Measurements from ENCODE around the gene PARD3B. TPM values are rescaled to one million over a fixed set of nuclear protein-coding genes. Genes with fewer than 3 reads are reported as not detected.

Gene PARD3B
- total and polyA plus RNA-seq, 2 of the 13 experiments (the other 11 are each of a cell fraction or from before 2014, with no cell fraction given), result 0.71 to 2.3 TPM

DNA sequence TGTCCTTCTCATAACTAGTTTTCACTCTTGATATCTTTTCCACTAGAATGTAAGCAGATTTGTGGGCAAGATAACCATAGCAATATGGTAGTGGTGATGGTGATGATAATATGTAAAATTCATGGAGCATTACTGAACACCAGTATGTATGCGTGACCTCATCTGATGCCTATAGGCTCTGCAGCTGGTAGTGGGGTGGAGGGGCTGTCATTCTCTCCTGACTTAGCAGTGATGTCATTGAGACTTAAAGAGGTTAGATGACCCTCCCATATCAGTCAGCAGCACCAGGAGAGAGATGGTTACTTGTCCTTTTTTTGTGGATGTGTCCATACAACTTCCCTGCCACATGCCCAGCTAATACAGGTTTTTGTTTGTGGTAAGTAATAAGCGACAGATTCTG is 27.9 kb downstream of the PARD3B start:
- Histone ChIP-seq H4K20me1 (ENCODE audit: insufficient read depth, low read length) (no peaks in the 10 kb centered on the region), H3K4me1 (ENCODE audit: insufficient read depth, low read length) (no peaks in the 10 kb centered on the region; the same call in 1 of the 2 replicates), H3K9ac (ENCODE audit: insufficient read depth, low read depth, low read length) (no peak overlapping the region), H3K4me3 (replicated peaks in 1 of 3; ENCODE audit: insufficient read depth in 1 of 3, low read depth in 2 of 3, low read length in 3 of 3) (no peak overlapping the region), H3K79me2 (ENCODE audit: insufficient read depth, low read length) (no peaks in the 10 kb centered on the region), H3K27ac (ENCODE audit: extremely low read length, insufficient read depth, low read length) (no peak overlapping the region), H2AFZ (ENCODE audit: low read length) (no peak overlapping the region), H3K36me3 (replicated peaks in 1 of 2; ENCODE audit: control insufficient read depth in 1 of 2, insufficient read depth in 2 of 2, low read length in 2 of 2) (no peaks in the 10 kb centered on the region), H3K9me3 (ENCODE audit: low read length) (peaks cover 10% of the 10 kb centered on the region; the same call in 1 of the 2 replicates), H3K27me3 (ENCODE audit: control insufficient read depth in 1 of 2, insufficient read depth in 2 of 2, low read length in 2 of 2) (no peaks in the 10 kb centered on the region), H3K4me2 (ENCODE audit: low read depth, low read length) (no peak overlapping the region)
- BruUV-seq (replicated peaks), result no TSS peak
- ATAC-seq (no peak), FAIRE-seq (no peak), DNase-seq (ENCODE audit: low spot score) (no peak)
- POLR2A ChIA-PET, result no interaction called here
- WGBS (ENCODE audit: low lambda C conversion rate), result 72% methylated on average over 2 of the region's 2 CpGs
- TF ChIP-seq CREB1 (IDR thresholded peaks at IDR 0.05) (peak; percentile 37; the same call in 1 of the 2 replicates), CREB1 (CRISPR knock-in tag; IDR thresholded peaks at IDR 0.05) (no peak), FIP1L1 (IDR thresholded peaks at IDR 0.05; ENCODE audit: borderline replicate concordance, insufficient read depth, low read depth, low read length) (no peak)
- intact Hi-C loops (cut with micrococcal nuclease; ENCODE audit: unreplicated experiment), result no loop called here
- CTCF ChIA-PET (ENCODE audit: low intra/inter-chr PET ratio, low total read pairs), result no interaction called here
- in situ Hi-C loops (cut with HindIII; ENCODE audit: extremely low pct_ligation_motif_present, low pct_unique_long_range_greater_than_20kb), result no loop called here

- no peak for ATAC-seq
- 21% methylated on average over 4 of the region's 4 CpGs for WGBS (ENCODE audit: low lambda C conversion rate)
Measured at GRCh38 chr2:204574486-204574885, 29.2 kb downstream of the PARD3B start.

More at GRCh38 chr2:204574486-204574885, 29.2 kb downstream of the PARD3B start:
- intact Hi-C loops (cut with micrococcal nuclease; ENCODE audit: unreplicated experiment), result no loop called here
- H3K79me2 ChIP-seq (ENCODE audit: insufficient read depth, low read length), result no peaks in the 10 kb centered on the region
- BruUV-seq (replicated peaks), result no TSS peak
- H2AFZ ChIP-seq (ENCODE audit: low read length), result no peak overlapping the region
- H3K4me3 ChIP-seq (replicated peaks in 1 of 3; ENCODE audit: insufficient read depth in 1 of 3, low read depth in 2 of 3, low read length in 3 of 3), result no peak overlapping the region
- POLR2A ChIA-PET, result no interaction called here
- no peak overlapping the region for H3K9ac ChIP-seq (ENCODE audit: insufficient read depth, low read depth, low read length)
- DNase-seq (ENCODE audit: low spot score), result no peak
- no peak overlapping the region for H3K27ac ChIP-seq (ENCODE audit: extremely low read length, insufficient read depth, low read length)
- peaks cover 21% of the 10 kb centered on the region for H3K9me3 ChIP-seq (ENCODE audit: low read length)
- H3K4me2 ChIP-seq (ENCODE audit: low read depth, low read length), result no peak overlapping the region
- no peaks in the 10 kb centered on the region for H3K27me3 ChIP-seq (ENCODE audit: control insufficient read depth in 1 of 2, insufficient read depth in 2 of 2, low read length in 2 of 2)
- no peak for FAIRE-seq
- H4K20me1 ChIP-seq (ENCODE audit: insufficient read depth, low read length), result no peaks in the 10 kb centered on the region
- H3K36me3 ChIP-seq (replicated peaks in 1 of 2; ENCODE audit: control insufficient read depth in 1 of 2, insufficient read depth in 2 of 2, low read length in 2 of 2), result no peaks in the 10 kb centered on the region
- in situ Hi-C loops (cut with HindIII; ENCODE audit: extremely low pct_ligation_motif_present, low pct_unique_long_range_greater_than_20kb), result no loop called here
- CTCF ChIA-PET (ENCODE audit: low intra/inter-chr PET ratio, low total read pairs), result no interaction called here
- no peaks in the 10 kb centered on the region; the same call in 1 of the 2 replicates for H3K4me1 ChIP-seq (ENCODE audit: insufficient read depth, low read length)
- TF ChIP-seq, protein P1, sequence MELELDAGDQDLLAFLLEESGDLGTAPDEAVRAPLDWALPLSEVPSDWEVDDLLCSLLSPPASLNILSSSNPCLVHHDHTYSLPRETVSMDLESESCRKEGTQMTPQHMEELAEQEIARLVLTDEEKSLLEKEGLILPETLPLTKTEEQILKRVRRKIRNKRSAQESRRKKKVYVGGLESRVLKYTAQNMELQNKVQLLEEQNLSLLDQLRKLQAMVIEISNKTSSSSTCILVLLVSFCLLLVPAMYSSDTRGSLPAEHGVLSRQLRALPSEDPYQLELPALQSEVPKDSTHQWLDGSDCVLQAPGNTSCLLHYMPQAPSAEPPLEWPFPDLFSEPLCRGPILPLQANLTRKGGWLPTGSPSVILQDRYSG (CRISPR knock-in tag; IDR thresholded peaks at IDR 0.05), result no peak
- TF ChIP-seq REPIN1 (CRISPR knock-in tag; IDR thresholded peaks at IDR 0.05; ENCODE audit: borderline replicate concordance, low read depth) (no peak), IKZF1 (IDR thresholded peaks at IDR 0.05) (no peak), ZNF484 (CRISPR knock-in tag; IDR thresholded peaks at IDR 0.05; ENCODE audit: borderline replicate concordance, low read depth) (no peak), ZNF703 (CRISPR knock-in tag; IDR thresholded peaks at IDR 0.05; ENCODE audit: borderline replicate concordance) (no peak), TMF1 (CRISPR knock-in tag; IDR thresholded peaks at IDR 0.05; ENCODE audit: low read depth) (no peak), KLF9 (CRISPR knock-in tag; IDR thresholded peaks at IDR 0.05; ENCODE audit: low read depth) (no peak)
- TF ChIP-seq, protein P2, sequence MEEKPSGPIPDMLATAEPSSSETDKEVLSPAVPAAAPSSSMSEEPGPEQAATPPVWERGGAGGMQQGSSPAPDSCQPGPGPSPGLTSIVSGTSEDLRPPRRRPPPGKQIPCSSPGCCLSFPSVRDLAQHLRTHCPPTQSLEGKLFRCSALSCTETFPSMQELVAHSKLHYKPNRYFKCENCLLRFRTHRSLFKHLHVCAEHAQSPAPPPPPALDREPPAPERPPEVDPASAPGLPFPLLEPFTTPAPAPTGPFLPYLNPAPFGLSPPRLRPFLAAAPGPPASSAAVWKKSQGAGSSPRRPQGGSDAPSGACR (CRISPR knock-in tag; IDR thresholded peaks at IDR 0.05), result no peak

Measured in HepG2 (cell line).